Measurements from ENCODE around the gene PSTK. TPM values are rescaled to one million over a fixed set of nuclear protein-coding genes. Genes with fewer than 3 reads are reported as not detected.

The PSTK gene
- total and polyA plus RNA-seq, 10 donors = 1.2 to 4.9 (median 2.7) TPM

- Histone ChIP-seq H3K36me3 (peaks cover 0 to 62% (median 21%) of the 10 kb centered on the region in 6 donors), H3K4me3 (no peak overlapping the region), H3K27me3 (replicated peaks in 1 of 7) (no peaks in the 10 kb centered on the region), H3K4me1 (no peaks in the 10 kb centered on the region), H3K27ac (no peak overlapping the region), H3K9me3 (no peaks in the 10 kb centered on the region)
- WGBS, 5 donors = 95 to 100% (median 96%) methylated on average over 1 of the region's 1 CpG
- intact Hi-C loops (cut with DNase I; ENCODE audit: low total_unique reads) = no loop called here
- TF ChIP-seq POLR2A (IDR thresholded peaks at IDR 0.05) (no peak), CTCF (IDR thresholded peaks at IDR 0.05 in 8 of 11, conservative IDR thresholded peaks at IDR 0.05 in 3 of 11) (no peak), POLR2AphosphoS5 (IDR thresholded peaks at IDR 0.05) (no peak)
- DNase-seq = no peak
Measured at GRCh38 chr10:122939856-122940543, 40.2 kb upstream of the PSTK start.

GRCh38 chr10:122949296-122949695 lies 30.9 kb upstream of the PSTK start:
- DNase-seq = no peak
- H3K27ac ChIP-seq = no peak overlapping the region
- H3K36me3 ChIP-seq = peaks cover 0 to 58% (median 28%) of the 10 kb centered on the region in 6 donors
- no peaks in the 10 kb centered on the region for H3K9me3 ChIP-seq
- 94 to 99% (median 97%) methylated on average over 3 of the region's 3 CpGs for WGBS, 5 donors
- H3K27me3 ChIP-seq (replicated peaks in 1 of 7) = no peaks in the 10 kb centered on the region
- intact Hi-C loops (cut with DNase I; ENCODE audit: low total_unique reads) = no loop called here
- H3K4me3 ChIP-seq = no peak overlapping the region
- TF ChIP-seq POLR2A (IDR thresholded peaks at IDR 0.05) = no peak
- TF ChIP-seq POLR2AphosphoS5 (IDR thresholded peaks at IDR 0.05) = no peak
- TF ChIP-seq CTCF (IDR thresholded peaks at IDR 0.05 in 8 of 11, conservative IDR thresholded peaks at IDR 0.05 in 3 of 11) = no peak
- peaks cover 11 to 32% (median 24%) of the 10 kb centered on the region in 6 donors for H3K4me1 ChIP-seq

GRCh38 chr10:122953902-122954730 lies 26.1 kb upstream of the PSTK start, which contains the start of gene C10orf88:
TSS of gene C10orf88 (minus strand) at chr10:122954227. CDS start at chr10:122954178, 49 bp downstream.
- H3K27me3 ChIP-seq (replicated peaks in 1 of 7) = no peaks in the 10 kb centered on the region

More at GRCh38 chr10:122953902-122954730, 26.1 kb upstream of the PSTK start, which contains the start of gene C10orf88:
- Histone ChIP-seq H3K27ac (peak within 1 kb of the TSS; percentile 48 to 91 (median 82)), H3K36me3 (peaks cover 0 to 13% (median 2%) of the 10 kb centered on the region in 6 donors), H3K9me3 (peaks cover 0 to 7% (median 2%) of the 10 kb centered on the region in 8 donors), H3K4me1 (peaks cover 11 to 38% (median 28%) of the 10 kb centered on the region in 6 donors), H3K4me3 (peak within 1 kb of the TSS; percentile 68 to 93 (median 72))
- intact Hi-C loops (cut with DNase I; ENCODE audit: low total_unique reads) = loop anchor here (10.0 kb wide), 1 partner anchor 201 kb away; the partner anchor contains the start of gene BUB3
- TF ChIP-seq CTCF (IDR thresholded peaks at IDR 0.05 in 8 of 11, conservative IDR thresholded peaks at IDR 0.05 in 3 of 11) (peak in 2 of 11 experiments; percentile 16 to 28), POLR2AphosphoS5 (IDR thresholded peaks at IDR 0.05) (peak; percentile 87 to 88 (median 88)), POLR2A (IDR thresholded peaks at IDR 0.05) (no peak)
- peak; percentile 98 for DNase-seq
- WGBS, 5 donors = 5 to 27% (median 7%) methylated on average over 10 to 77 of the region's 77 CpGs
